Ishikawa (cell line): Measurements from ENCODE around the gene ERC1.

ENCODE experiments used
- CEBPB ChIP-seq: IDR thresholded peaks from 2 replicates; pipeline ENCODE4 v1.6.1; 2012
- CREB1 ChIP-seq: IDR thresholded peaks from 2 replicates; pipeline ENCODE4 v1.6.1; 2012; ENCODE audit warnings: low read depth
- EGR1 ChIP-seq: IDR thresholded peaks from 2 replicates; pipeline ENCODE4 v1.6.1; 2012
- EP300 ChIP-seq: IDR thresholded peaks from 2 replicates; pipeline ENCODE4 v1.6.1; 2012; ENCODE audit warnings: borderline replicate concordance
- FOXM1 ChIP-seq: IDR thresholded peaks from 2 replicates; pipeline ENCODE4 v1.6.1; 2012; ENCODE audit warnings: low read depth, borderline replicate concordance
- NFIC ChIP-seq: IDR thresholded peaks from 2 replicates; pipeline ENCODE4 v1.6.1; 2012
- RAD21 ChIP-seq: IDR thresholded peaks from 2 replicates; pipeline ENCODE4 v1.6.1; 2012; ENCODE audit warnings: low read depth
- TAF1 ChIP-seq: IDR thresholded peaks from 2 replicates; pipeline ENCODE4 v1.6.1; 2012; ENCODE audit warnings: low read depth, mild to moderate bottlenecking
- TCF12 ChIP-seq: IDR thresholded peaks from 2 replicates; pipeline ENCODE4 v1.6.1; 2012; ENCODE audit warnings: low read depth
- TEAD4 ChIP-seq: IDR thresholded peaks from 2 replicates; pipeline ENCODE4 v1.6.1; 2012
- YY1 ChIP-seq: IDR thresholded peaks from 2 replicates; pipeline ENCODE4 v1.6.1; 2012; ENCODE audit warnings: low read depth
- ZBTB7A ChIP-seq: IDR thresholded peaks from 2 replicates; pipeline ENCODE4 v1.6.1; 2012; ENCODE audit warnings: low read depth
- TF ChIP-seq, protein P1 (sequence below): IDR thresholded peaks from 2 replicates; pipeline ENCODE4 v1.6.1; 2012; ENCODE audit warnings: low read depth, mild to moderate bottlenecking
- TF ChIP-seq, protein P2 (sequence below): IDR thresholded peaks from 2 replicates; pipeline ENCODE4 v1.6.1; 2012
- TF ChIP-seq, protein P3 (sequence below): IDR thresholded peaks from 2 replicates; pipeline ENCODE4 v1.6.1; 2012

Gene ERC1

DNA sequence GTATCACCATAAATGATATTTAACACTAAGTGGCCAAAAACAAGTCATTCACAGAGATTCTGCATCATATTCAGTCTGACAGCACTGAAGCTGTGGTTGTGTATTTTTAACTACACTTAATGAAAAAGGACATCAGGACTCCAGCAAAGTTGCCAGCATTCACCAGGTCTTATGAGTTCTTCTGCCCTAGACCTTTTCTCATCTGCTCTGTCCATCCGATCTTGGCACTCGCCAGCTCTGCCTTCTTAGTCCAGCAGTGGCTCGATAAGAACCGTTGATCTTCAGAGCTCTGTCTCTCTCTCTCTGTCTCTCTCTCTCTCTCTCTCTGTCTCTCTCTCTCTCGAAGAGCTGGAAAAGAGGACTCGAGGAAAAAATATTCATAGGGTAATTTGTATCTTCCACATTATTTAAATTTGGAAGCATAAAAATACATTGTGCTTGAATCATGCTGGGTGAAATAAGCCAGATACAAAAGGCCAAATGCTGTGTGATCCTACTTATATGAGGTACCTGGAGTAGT lies 371.2 kb downstream of the ERC1 start:
- TF ChIP-seq, protein P1, sequence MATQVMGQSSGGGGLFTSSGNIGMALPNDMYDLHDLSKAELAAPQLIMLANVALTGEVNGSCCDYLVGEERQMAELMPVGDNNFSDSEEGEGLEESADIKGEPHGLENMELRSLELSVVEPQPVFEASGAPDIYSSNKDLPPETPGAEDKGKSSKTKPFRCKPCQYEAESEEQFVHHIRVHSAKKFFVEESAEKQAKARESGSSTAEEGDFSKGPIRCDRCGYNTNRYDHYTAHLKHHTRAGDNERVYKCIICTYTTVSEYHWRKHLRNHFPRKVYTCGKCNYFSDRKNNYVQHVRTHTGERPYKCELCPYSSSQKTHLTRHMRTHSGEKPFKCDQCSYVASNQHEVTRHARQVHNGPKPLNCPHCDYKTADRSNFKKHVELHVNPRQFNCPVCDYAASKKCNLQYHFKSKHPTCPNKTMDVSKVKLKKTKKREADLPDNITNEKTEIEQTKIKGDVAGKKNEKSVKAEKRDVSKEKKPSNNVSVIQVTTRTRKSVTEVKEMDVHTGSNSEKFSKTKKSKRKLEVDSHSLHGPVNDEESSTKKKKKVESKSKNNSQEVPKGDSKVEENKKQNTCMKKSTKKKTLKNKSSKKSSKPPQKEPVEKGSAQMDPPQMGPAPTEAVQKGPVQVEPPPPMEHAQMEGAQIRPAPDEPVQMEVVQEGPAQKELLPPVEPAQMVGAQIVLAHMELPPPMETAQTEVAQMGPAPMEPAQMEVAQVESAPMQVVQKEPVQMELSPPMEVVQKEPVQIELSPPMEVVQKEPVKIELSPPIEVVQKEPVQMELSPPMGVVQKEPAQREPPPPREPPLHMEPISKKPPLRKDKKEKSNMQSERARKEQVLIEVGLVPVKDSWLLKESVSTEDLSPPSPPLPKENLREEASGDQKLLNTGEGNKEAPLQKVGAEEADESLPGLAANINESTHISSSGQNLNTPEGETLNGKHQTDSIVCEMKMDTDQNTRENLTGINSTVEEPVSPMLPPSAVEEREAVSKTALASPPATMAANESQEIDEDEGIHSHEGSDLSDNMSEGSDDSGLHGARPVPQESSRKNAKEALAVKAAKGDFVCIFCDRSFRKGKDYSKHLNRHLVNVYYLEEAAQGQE: no peak
- TF ChIP-seq EP300 (no peak), CEBPB (no peak), TEAD4 (no peak), FOXM1 (no peak), YY1 (no peak), TAF1 (no peak)

- TF ChIP-seq ZBTB7A: no peak
- no peak for TF ChIP-seq RAD21
- TF ChIP-seq, protein P2, sequence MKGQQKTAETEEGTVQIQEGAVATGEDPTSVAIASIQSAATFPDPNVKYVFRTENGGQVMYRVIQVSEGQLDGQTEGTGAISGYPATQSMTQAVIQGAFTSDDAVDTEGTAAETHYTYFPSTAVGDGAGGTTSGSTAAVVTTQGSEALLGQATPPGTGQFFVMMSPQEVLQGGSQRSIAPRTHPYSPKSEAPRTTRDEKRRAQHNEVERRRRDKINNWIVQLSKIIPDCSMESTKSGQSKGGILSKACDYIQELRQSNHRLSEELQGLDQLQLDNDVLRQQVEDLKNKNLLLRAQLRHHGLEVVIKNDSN: no peak
These were observed 374.7 kb downstream of the ERC1 start for GRCh38 chr12:1365703-1366102.

- TF ChIP-seq TEAD4: no peak
- no peak for TF ChIP-seq TAF1
- TF ChIP-seq CEBPB: no peak
- no peak for TF ChIP-seq CREB1
- TF ChIP-seq, protein P1: no peak
- no peak for TF ChIP-seq RAD21
- TF ChIP-seq ZBTB7A: no peak
- no peak for TF ChIP-seq TCF12
- TF ChIP-seq, protein P3, sequence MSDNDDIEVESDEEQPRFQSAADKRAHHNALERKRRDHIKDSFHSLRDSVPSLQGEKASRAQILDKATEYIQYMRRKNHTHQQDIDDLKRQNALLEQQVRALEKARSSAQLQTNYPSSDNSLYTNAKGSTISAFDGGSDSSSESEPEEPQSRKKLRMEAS: no peak
- TF ChIP-seq YY1: no peak
- no peak for TF ChIP-seq FOXM1
- TF ChIP-seq NFIC: no peak
These were observed 376.6 kb downstream of the ERC1 start for GRCh38 chr12:1367331-1368291.

DNA sequence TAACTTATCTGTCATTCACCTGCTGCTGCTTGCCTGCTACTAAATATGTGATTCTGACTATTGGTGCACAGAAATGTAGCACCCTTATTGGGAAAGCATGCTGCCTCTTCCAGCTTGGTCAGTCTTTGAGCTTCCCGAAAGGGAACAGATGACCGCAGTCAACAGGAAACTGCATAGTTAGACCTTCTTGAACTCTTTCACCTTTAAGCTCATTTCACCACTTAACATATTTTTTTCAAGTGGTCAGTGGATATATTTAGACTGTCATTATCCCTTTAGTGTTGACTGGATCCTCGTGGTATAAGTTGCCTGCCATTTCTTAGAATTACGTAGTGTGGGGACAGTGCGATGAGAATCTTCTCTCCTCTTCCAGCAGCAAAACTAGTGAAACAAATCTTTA lies 378.4 kb downstream of the ERC1 start:
- TF ChIP-seq TAF1 (no peak), TCF12 (no peak), EGR1 (no peak), TEAD4 (no peak), RAD21 (no peak), ZBTB7A (no peak), NFIC (no peak), FOXM1 (no peak), CREB1 (no peak)
- TF ChIP-seq, protein P2: no peak
- TF ChIP-seq, protein P1: no peak
